Psoas muscle (tissue), 8 donors: Measurements from ENCODE around the gene AFDN. TPM values are rescaled to one million over a fixed set of nuclear protein-coding genes. Genes with fewer than 3 reads are reported as not detected.

Experiments used
- ATAC-seq, 4 donors: fragments of 200-7000 bp; cut with Tn5 transposase; one replicate each; pipeline ENCODE4 v1.9.1; 2020; ENCODE audit warnings: moderate library complexity in 3 of 4, mild to moderate bottlenecking in 2 of 4
- DNase-seq, 2 donors: peaks; one replicate each; pipeline ENCODE4 v3.0.0-alpha.2; 2020
- H3K27ac ChIP-seq: fragments of 200-600 bp; one replicate; pipeline ENCODE4 v1.8.0; 2022
- H3K27me3 ChIP-seq, 3 donors: fragments of 200-600 bp in 1 of 3; one replicate each; pipeline versions ENCODE4 v1.6.1 to v1.8.0; 2013 to 2022; ENCODE audit warnings: low read length in 2 of 3, mild to moderate bottlenecking in 2 of 3, moderate library complexity in 1 of 3; ENCODE audit not compliant: insufficient read depth in 3 of 3
- H3K36me3 ChIP-seq, 2 donors: fragments of 200-600 bp in 1 of 2; one replicate each; pipeline versions ENCODE4 v1.6.1 to v1.8.0; 2013 to 2022; ENCODE audit warnings: low read depth in 1 of 2, mild to moderate bottlenecking in 1 of 2, moderate library complexity in 1 of 2; ENCODE audit not compliant: insufficient read depth in 1 of 2
- H3K4me1 ChIP-seq: fragments of 200-600 bp; one replicate; pipeline ENCODE4 v1.8.0; 2022
- H3K4me3 ChIP-seq: fragments of 200-600 bp; one replicate; pipeline ENCODE4 v1.8.0; 2022; ENCODE audit warnings: mild to moderate bottlenecking
- H3K9me3 ChIP-seq: fragments of 200-600 bp; one replicate; pipeline ENCODE4 v1.8.0; 2022
- WGBS, 3 donors: extraction: QIAGEN DNeasy Blood & Tissue Kit; methylation state at CpG; one replicate each; pipeline versions ENCODE4 v1.1.6 to v1.1.7; 2013; 5-methylcytosine and 5-hydroxymethylcytosine counted together
- intact Hi-C, 2 donors: fragments of 100-400 bp; cut with DNase I; formaldehyde crosslinking; loops; one replicate each; pipeline versions ENCODE4 v1.11.0 to v1.14.2; 2022
- polyA plus RNA-seq, 3 donors: library from polyadenylated mRNA; stranded (reverse); fragments of 200-250 nt; gene quantifications; one replicate each; pipeline ENCODE4 v1.2.3, GENCODE V29; 2013
- total RNA-seq, 4 donors: library from RNA; stranded (reverse); fragmentation: NEBNext Ultra II Directional in 2 of 4; extraction: Animal tissue kit (Norgen Biotek cat#: 25700) in 2 of 4; gene quantifications; one replicate each; pipeline versions ENCODE4 v1.2.1 to v1.2.4, GENCODE V29; 2021 to 2023
- TF ChIP-seq, protein P1 (sequence below): fragments of 200-600 bp; IDR thresholded peaks from one replicate; pipeline ENCODE4 v1.8.0; 2022; ENCODE audit warnings: antibody characterized with exemption
- donor health status: healthy with polysubstance abuse.
- donor health status: DM: no; HTN: no; CAD: no; lungs with moderate emphysema.
- donor health status: Bipolar disorder and iron deficiency.
- donor health status: healthy.
- donor health status: DM: yes; HTN: yes; CAD: no.
- donor health status: DM: no; HTN: no; CAD: no.
- donor health status: DM: no; HTN: no; CAD: no.
- donor health status: DM: yes; HTN: yes; CAD: no.

Gene AFDN
- total and polyA plus RNA-seq, 7 donors, result 12.2 to 35.6 (median 32.9) TPM

DNA sequence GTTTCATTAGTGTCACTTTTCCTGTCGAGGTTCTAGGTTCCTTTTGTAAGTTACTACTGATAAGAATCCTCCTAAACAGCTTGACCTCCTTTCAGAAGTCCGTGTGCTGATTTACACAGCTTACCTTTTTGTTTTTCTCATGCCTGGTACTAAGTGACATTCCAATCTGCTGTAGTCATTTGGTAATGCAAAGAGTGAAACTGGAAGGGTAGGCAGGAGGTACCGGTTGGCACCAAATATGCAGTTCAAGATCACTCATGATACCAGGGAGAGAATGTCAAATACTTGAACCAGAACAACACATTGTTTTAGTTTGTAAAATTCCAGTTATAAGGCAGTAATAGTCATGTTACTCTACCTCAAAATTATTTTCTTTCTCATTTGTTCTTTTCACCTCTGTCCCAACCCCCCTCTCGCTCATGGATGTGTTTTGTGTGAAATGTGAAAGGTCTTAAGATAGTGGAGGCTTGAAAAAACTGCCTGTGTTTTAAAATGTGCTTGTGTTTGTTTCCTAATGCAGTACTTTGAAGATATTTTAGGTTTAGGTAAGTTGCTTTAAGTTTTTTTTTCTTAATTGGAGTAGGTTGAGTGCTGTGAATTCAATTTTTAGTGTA is 23.2 kb downstream of the AFDN start:
- WGBS, 3 donors, result 40 to 50% (median 48%) methylated on average over 4 of the region's 4 CpGs
- Histone ChIP-seq H3K9me3 (no peaks in the 10 kb centered on the region), H3K36me3 (no peaks in the 10 kb centered on the region), H3K4me1 (peaks cover 20% of the 10 kb centered on the region), H3K27me3 (no peaks in the 10 kb centered on the region), H3K4me3 (peak overlapping the region; percentile 35), H3K27ac (peak overlapping the region; percentile 13)
- intact Hi-C loops, result no loop called here
- no peak for DNase-seq
- TF ChIP-seq, protein P1, sequence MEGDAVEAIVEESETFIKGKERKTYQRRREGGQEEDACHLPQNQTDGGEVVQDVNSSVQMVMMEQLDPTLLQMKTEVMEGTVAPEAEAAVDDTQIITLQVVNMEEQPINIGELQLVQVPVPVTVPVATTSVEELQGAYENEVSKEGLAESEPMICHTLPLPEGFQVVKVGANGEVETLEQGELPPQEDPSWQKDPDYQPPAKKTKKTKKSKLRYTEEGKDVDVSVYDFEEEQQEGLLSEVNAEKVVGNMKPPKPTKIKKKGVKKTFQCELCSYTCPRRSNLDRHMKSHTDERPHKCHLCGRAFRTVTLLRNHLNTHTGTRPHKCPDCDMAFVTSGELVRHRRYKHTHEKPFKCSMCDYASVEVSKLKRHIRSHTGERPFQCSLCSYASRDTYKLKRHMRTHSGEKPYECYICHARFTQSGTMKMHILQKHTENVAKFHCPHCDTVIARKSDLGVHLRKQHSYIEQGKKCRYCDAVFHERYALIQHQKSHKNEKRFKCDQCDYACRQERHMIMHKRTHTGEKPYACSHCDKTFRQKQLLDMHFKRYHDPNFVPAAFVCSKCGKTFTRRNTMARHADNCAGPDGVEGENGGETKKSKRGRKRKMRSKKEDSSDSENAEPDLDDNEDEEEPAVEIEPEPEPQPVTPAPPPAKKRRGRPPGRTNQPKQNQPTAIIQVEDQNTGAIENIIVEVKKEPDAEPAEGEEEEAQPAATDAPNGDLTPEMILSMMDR, result no peak
- ATAC-seq, result peak in 3 of 4 donors; percentile 28 to 51 (median 50)

DNA sequence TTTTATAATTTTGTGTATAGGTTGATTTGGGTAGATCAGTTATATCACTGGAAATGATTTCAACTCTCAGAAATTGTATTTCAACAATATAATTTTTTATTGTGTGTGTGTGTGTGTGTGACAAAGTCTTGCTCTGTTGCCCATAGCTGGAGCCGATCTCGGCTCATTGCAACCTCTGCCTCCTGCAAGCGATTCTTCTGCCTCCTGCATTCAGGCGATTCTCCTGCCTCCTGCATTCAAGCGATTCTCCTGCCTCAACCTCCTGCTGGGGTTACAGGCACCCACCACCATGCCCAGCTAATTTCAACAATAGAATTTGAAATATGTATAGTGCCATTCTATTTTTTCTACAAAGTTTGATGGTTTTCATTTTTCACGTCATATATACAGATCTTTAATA is 24.1 kb downstream of the AFDN start:
- peaks cover 28% of the 10 kb centered on the region for H3K4me1 ChIP-seq
- intact Hi-C loops, result no loop called here

DNA sequence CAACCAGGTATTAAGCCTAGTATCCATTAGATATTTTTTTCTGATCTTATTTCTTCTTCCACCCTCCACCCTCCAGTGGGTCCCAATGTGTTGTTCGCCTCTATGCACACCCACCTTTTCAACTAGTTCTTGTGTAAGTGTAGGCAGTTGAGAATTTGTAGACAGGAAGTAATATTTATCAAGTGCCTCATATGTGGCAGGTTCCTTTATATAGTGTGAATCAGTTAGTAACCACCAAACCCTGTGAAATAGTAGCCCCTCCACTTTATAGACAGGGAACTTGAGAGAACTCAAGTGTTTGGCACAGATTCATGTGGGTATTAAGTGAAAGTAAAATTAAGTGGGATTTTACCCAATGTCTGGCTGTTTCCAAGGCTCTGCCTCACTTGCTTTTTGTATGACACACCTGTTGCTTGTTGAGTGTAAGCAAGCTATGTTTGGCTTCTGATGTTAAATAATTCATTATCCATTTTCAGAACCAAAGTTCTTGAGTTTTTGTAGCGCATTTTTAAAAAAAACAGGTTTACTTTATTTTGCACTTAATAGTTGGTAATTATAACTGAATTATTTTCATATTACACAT is 24.8 kb downstream of the AFDN start:
- DNase-seq, result no peak
- 92 to 97% (median 97%) methylated on average over 2 of the region's 2 CpGs for WGBS, 3 donors
- peaks cover 34% of the 10 kb centered on the region for H3K4me1 ChIP-seq
- no peak overlapping the region for H3K27ac ChIP-seq
- TF ChIP-seq, protein P1, result no peak
- intact Hi-C loops, result no loop called here
- H3K4me3 ChIP-seq, result no peak overlapping the region
- no peaks in the 10 kb centered on the region for H3K36me3 ChIP-seq
- ATAC-seq, result no peak
- no peaks in the 10 kb centered on the region for H3K9me3 ChIP-seq
- no peaks in the 10 kb centered on the region for H3K27me3 ChIP-seq

More for the DNA sequence above, 24.1 kb downstream of the AFDN start:
- Histone ChIP-seq H3K36me3 (no peaks in the 10 kb centered on the region), H3K27ac (no peak overlapping the region), H3K9me3 (no peaks in the 10 kb centered on the region), H3K27me3 (no peaks in the 10 kb centered on the region), H3K4me3 (no peak overlapping the region)
- TF ChIP-seq, protein P1, result no peak
- WGBS, 3 donors, result 90 to 95% (median 92%) methylated on average over 6 of the region's 6 CpGs
- DNase-seq (no peak), ATAC-seq (no peak)

DNA sequence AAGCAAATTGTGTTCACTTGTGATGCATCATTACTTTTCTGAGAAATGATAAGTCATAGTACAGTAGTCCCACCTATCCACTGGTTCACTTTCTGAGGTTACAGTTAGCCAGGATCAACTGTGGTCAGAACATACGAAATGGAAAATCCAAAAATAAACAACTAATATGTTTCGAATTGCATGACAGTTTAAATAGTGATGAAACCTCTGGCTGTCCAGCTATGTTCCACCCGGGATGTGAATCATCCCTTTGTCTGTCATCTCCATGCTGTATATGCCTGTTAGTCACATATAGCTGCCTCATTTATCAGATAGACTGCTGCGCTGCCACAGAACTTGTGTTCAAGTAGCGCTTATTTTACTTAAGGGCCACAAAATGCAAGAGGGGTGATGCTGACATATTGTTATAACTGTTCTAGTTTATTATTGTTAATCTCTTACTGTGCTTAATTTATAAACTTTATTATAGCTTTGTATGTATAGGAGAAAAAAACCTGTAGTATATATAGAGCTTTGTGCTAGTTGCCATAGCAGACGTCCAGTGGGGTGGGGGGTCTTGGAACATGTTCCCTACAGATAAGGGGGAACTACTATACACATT is 29.2 kb downstream of the AFDN start:
- Histone ChIP-seq H3K4me1 (peaks cover 35% of the 10 kb centered on the region), H3K9me3 (no peaks in the 10 kb centered on the region), H3K4me3 (no peak overlapping the region), H3K27me3 (no peaks in the 10 kb centered on the region), H3K27ac (peak overlapping the region; percentile 36), H3K36me3 (no peaks in the 10 kb centered on the region)
- intact Hi-C loops, result no loop called here
- no peak for DNase-seq
- TF ChIP-seq, protein P1, result no peak
- WGBS, 3 donors, result 72% methylated on average over 6 of the region's 6 CpGs
- ATAC-seq, result peak; percentile 80 to 96 (median 94)
